ENCODE data around the gene CCDC85B. TPM values are rescaled to one million over a fixed set of nuclear protein-coding genes. Genes with fewer than 3 reads are reported as not detected.

Gene CCDC85B
- total and polyA plus RNA-seq, 2 experiments from 2014 or later = 80.2 to 83.4 TPM

DNA sequence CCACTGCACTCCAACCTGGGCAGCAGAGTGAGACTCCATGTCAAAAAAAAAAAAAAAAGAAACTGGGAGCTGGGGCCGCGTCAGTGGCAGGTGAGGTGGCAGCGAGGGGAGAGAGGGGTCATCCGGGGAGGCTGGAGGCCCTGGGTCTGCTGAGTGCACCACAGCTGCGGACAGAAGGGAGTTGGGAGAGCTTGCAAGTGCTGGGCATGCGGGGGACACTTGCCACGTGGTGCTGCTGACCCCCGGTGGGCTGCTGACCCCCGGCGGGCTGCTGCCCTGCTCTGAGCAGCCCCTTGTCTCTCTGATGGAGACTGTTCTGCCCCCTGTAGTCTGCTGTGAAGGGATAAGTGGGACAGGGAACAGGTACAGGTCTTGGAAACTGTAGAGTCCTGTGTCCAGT is 31.4 kb downstream of the CCDC85B start:
- no peaks in the 10 kb centered on the region for H3K27me3 ChIP-seq
- no peak overlapping the region for H3K27ac ChIP-seq
- H3K4me3 ChIP-seq = no peak overlapping the region
- peaks cover 6% of the 10 kb centered on the region for H3K36me3 ChIP-seq
- TF ChIP-seq, protein P1, sequence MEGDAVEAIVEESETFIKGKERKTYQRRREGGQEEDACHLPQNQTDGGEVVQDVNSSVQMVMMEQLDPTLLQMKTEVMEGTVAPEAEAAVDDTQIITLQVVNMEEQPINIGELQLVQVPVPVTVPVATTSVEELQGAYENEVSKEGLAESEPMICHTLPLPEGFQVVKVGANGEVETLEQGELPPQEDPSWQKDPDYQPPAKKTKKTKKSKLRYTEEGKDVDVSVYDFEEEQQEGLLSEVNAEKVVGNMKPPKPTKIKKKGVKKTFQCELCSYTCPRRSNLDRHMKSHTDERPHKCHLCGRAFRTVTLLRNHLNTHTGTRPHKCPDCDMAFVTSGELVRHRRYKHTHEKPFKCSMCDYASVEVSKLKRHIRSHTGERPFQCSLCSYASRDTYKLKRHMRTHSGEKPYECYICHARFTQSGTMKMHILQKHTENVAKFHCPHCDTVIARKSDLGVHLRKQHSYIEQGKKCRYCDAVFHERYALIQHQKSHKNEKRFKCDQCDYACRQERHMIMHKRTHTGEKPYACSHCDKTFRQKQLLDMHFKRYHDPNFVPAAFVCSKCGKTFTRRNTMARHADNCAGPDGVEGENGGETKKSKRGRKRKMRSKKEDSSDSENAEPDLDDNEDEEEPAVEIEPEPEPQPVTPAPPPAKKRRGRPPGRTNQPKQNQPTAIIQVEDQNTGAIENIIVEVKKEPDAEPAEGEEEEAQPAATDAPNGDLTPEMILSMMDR (IDR thresholded peaks at IDR 0.05; ENCODE audit: low read depth, low read length) = no peak
- no peaks in the 10 kb centered on the region for H3K9me3 ChIP-seq (ENCODE audit: low read depth)
- no peak for DNase-seq (ENCODE audit: low read depth in 1 of 2, low spot score in 1 of 2)
- H3K4me1 ChIP-seq (ENCODE audit: low read depth) = peaks cover 4% of the 10 kb centered on the region

DNA sequence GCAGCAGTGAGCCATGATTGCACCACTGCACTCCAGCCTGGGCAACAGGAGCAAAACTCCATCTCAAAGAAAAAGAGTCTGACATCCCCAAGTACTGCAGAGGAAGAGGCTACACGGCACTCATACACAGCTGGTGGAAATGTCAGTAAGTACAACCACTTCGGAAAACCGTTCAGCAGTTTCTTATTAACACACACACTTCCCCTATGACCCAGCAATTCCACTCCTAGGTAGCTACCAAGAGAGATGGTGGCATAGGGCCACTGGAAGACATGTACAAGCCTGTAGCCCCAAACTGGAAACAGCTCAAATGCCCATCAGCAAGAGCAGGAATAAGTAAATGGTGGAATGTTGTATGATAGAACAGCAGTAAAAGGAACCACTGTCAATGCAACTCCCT is 32.1 kb downstream of the CCDC85B start:
- H3K9me3 ChIP-seq (ENCODE audit: low read depth) = no peaks in the 10 kb centered on the region
- peaks cover 6% of the 10 kb centered on the region for H3K36me3 ChIP-seq
- TF ChIP-seq, protein P1 (IDR thresholded peaks at IDR 0.05; ENCODE audit: low read depth, low read length) = no peak
- H3K4me3 ChIP-seq = no peak overlapping the region
- peaks cover 4% of the 10 kb centered on the region for H3K4me1 ChIP-seq (ENCODE audit: low read depth)
- no peak overlapping the region for H3K27ac ChIP-seq
- DNase-seq (ENCODE audit: low read depth in 1 of 2, low spot score in 1 of 2) = no peak
- no peaks in the 10 kb centered on the region for H3K27me3 ChIP-seq

DNA sequence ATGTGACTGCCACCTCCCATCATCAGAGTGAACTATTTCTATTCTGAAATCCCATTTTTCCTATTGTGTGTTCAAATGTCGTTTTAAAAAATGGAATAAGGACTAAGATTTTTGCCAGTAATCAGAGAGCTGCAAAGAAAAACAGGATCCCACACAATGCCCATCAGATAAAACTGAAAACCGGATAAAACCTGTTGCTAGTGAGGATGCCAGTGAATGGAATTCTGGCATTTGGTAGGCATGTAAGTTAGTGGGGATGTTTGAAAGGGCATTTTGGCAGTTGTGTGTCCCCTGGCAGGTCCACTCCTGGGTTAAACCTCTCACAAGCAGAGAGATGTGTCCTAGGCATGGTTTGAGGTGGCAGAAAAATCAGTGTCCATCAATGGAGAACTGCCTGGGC is 34.9 kb downstream of the CCDC85B start:
- TF ChIP-seq, protein P1 (IDR thresholded peaks at IDR 0.05; ENCODE audit: low read depth, low read length) = no peak
- Histone ChIP-seq H3K27ac (no peak overlapping the region), H3K9me3 (ENCODE audit: low read depth) (no peaks in the 10 kb centered on the region), H3K4me1 (ENCODE audit: low read depth) (no peaks in the 10 kb centered on the region), H3K4me3 (no peak overlapping the region), H3K27me3 (no peaks in the 10 kb centered on the region), H3K36me3 (peaks cover 6% of the 10 kb centered on the region)
- DNase-seq (ENCODE audit: low read depth in 1 of 2, low spot score in 1 of 2) = no peak

DNA sequence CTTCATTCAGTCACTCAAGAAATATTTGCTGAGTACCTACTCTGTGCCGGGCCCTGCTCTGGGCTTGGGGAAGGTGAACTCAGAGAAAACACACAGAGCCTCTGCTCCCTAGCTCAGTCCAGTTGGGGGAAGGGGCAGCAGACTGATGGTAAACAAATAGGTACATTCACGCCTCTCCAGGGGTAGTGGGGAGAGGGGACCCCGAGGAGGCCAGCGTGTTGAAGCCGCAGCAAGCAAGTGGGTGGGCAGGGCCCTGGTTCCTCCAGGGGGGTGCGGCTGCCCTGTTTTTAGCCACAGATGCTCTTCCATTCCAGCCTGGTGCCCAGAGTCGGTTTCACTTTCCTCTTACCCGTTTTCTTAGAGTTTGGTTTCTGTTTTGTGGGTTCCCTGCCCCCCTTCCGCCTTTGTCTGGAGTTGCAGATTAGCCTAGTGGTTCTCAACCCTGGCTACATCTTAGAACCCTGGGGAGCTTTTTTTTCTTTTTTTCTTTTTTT is 37.5 kb downstream of the CCDC85B start:
- no peak for DNase-seq (ENCODE audit: low read depth in 1 of 2, low spot score in 1 of 2)
- H3K27me3 ChIP-seq = no peaks in the 10 kb centered on the region
- H3K9me3 ChIP-seq (ENCODE audit: low read depth) = no peaks in the 10 kb centered on the region
- no peak overlapping the region for H3K27ac ChIP-seq
- H3K4me1 ChIP-seq (ENCODE audit: low read depth) = no peaks in the 10 kb centered on the region
- TF ChIP-seq, protein P1 (IDR thresholded peaks at IDR 0.05; ENCODE audit: low read depth, low read length) = no peak
- H3K36me3 ChIP-seq = peaks cover 2% of the 10 kb centered on the region
- H3K4me3 ChIP-seq = no peak overlapping the region

DNA sequence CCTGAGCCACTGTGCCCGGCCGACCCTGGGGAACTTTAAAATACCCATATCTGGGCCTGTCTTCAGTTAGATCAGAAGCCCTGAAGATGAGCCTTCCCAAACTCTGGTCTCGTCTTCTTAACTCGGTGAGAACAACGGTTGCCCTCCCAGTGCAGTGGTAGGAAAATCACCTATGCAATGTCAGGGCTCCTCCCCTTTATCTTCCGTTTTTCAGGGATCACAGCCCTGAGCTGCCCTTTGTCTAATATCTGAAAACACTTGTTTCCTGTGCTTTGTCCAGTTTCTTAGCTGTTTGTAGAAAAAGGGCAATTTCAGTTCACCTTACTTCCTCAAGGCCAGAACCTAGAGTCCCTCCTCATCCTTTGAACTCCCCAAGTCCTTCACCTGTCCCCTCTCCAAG is 38.2 kb downstream of the CCDC85B start:
- no peak for DNase-seq (ENCODE audit: low read depth in 1 of 2, low spot score in 1 of 2)
- H3K36me3 ChIP-seq = no peaks in the 10 kb centered on the region
- H3K9me3 ChIP-seq (ENCODE audit: low read depth) = no peaks in the 10 kb centered on the region
- H3K27ac ChIP-seq = no peak overlapping the region
- no peaks in the 10 kb centered on the region for H3K4me1 ChIP-seq (ENCODE audit: low read depth)
- TF ChIP-seq, protein P1 (IDR thresholded peaks at IDR 0.05; ENCODE audit: low read depth, low read length) = no peak
- H3K4me3 ChIP-seq = no peak overlapping the region
- no peaks in the 10 kb centered on the region for H3K27me3 ChIP-seq

Data from cardiac muscle cell (in vitro differentiated cells and primary cell).